Measurements from ENCODE around the gene MYRIP. TPM values are rescaled to one million over a fixed set of nuclear protein-coding genes. Genes with fewer than 3 reads are reported as not detected.
"Not testable (repeated sequence)": the region's sequence is repeated elsewhere in the genome, so short reads cannot be mapped to it uniquely, and the experiment has no call there.

MYRIP gene
- total and polyA plus RNA-seq, 5 donors, result 2.4 to 12.1 (median 6.9) TPM

DNA sequence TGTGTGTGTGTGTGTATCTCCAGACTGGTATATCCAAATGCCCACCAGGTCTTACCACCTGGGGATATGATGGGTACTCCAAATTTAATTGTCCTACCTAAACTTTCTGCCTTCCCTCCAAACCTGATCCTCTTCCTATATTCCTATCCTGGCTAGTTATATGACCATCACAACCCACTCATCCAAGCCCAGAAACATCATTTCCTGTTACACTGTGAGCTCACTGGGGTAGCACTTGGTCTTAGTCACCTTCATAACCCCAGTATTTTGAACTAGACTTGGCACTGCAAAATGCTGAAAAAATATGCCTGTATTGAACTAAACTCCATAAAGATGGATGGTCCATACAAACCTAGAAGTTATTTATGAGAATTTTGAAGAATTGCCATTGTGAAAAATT, 321.3 kb downstream of the MYRIP start:
- Histone ChIP-seq H3K4me3 (ENCODE audit: low read length) (no peak overlapping the region), H3K27me3 (ENCODE audit: control insufficient read depth, insufficient read depth) (no peaks in the 10 kb centered on the region), H3K4me1 (ENCODE audit: control insufficient read depth, insufficient read depth, low read length) (no peaks in the 10 kb centered on the region), H3K27ac (ENCODE audit: low read length) (no peak overlapping the region), H3K9me3 (ENCODE audit: control insufficient read depth, low read length) (no peaks in the 10 kb centered on the region)
- intact Hi-C loops (cut with DNase I), result no loop called here
- no peak for DNase-seq
- ATAC-seq, result no peak

DNA sequence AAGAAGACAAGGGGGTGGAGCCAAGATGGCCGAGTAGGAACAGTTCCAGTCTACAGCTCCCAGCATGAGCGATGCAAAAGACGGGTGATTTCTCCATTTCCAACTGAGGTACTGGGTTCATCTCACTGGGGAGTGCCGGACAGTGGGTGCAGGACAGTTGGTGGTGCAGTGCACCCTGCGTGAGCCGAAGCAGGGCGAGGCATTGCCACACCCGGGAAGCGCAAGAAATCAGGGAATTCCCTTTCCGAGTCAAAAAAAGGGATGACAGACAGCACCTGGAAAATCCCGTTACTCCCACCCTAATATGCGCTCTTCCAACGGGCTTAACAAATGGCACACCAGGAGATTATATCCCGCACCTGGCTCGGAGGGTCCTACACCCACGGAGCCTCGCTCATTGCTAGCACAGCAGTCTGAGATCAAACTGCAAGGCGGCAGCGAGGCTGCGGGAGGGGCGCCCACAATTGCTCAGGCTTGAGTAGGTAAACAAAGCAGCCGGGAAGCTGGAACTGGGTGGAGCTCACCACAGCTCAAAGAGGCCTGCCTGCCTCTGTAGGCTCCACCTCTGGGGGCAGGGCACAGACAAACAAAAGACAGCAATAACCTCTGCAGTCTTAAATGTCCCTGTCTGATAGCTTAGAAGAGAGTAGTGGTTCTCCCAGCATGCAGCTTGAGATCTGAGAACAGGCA, 324.6 kb downstream of the MYRIP start:
- DNase-seq; H3K27ac ChIP-seq (ENCODE audit: low read length); H3K9me3 ChIP-seq (ENCODE audit: control insufficient read depth, low read length); H3K4me3 ChIP-seq (ENCODE audit: low read length); ATAC-seq; H3K27me3 ChIP-seq (ENCODE audit: control insufficient read depth, insufficient read depth); intact Hi-C loops (cut with DNase I); H3K4me1 ChIP-seq (ENCODE audit: control insufficient read depth, insufficient read depth, low read length): not testable (repeated sequence)
- 95% methylated on average over 22 of the region's 22 CpGs for WGBS

DNA sequence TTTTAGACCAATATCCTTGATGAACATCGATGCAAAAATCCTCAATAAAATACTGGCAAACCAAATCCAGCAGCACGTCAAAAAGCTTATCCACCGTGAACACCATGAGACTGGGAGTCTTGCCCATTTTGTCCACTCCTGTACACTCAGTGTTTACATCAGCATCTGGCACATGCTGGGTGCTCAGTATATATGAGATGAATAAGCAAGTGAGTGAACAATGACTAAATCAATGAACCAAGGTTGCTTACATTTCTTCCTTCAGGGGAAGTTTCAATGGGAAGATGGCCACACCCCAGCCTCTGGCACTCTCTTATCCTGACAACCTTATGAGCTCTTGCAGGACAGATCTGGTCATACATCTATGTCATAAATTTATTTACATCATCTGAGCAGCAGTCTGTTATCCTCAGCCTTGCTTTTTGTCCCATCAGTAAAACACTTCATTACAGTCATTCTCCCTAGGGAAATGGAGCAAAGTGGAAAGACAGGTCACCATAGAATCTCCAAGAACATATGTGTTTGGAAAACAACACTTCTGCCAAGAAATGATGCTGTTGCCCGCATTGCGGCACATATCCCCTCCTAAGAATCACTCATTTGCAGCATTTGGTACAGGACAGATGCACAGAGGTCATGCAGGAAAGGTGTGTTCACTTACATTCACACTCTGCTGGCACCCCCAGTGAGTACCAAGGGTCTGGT, 328.3 kb downstream of the MYRIP start:
- DNase-seq, result no peak
- intact Hi-C loops (cut with DNase I), result no loop called here
- 80% methylated on average over 5 of the region's 5 CpGs for WGBS
- no peak overlapping the region for H3K4me3 ChIP-seq (ENCODE audit: low read length)
- H3K27ac ChIP-seq (ENCODE audit: low read length), result no peak overlapping the region
- H3K4me1 ChIP-seq (ENCODE audit: control insufficient read depth, insufficient read depth, low read length), result no peaks in the 10 kb centered on the region
- no peaks in the 10 kb centered on the region for H3K27me3 ChIP-seq (ENCODE audit: control insufficient read depth, insufficient read depth)
- no peaks in the 10 kb centered on the region for H3K9me3 ChIP-seq (ENCODE audit: control insufficient read depth, low read length)
- ATAC-seq, result no peak

DNA sequence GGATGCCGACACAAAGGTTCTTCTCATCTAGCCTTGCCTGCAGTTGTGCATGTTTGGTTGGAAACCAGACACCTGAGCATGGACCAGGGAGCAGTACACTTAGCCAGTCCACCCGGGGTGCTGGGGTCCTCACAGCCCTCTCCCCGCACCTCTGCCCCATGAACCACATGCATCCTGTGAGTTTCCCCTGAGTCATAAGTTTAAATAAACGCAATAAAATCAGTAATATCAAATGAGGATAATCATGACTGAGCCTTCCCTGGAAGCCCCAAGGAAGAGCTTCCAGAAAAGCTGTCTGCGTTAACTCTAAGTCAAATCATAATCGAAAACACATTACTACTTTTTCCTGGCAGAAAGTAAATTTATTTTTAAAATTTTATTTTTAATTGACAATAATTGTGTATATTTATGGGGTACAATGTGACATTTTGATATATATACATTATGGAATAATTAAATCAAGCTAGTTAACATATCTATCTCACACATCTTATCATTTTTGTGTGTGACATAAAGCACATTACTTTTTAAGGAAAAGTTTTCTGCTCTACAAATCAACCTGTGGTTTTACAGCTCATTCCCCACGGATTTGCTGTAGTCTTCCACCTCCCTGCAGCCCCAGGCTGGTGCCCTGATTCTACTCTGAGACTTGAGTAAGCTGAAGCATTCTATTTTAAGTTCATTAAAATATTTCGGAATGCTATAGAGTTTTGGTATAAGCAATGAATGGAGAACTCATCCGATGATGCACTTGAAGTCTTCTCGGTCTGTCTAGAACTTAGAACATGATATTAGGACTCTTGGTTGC, 334.1 kb downstream of the MYRIP start:
- 87% methylated on average over 10 of the region's 10 CpGs for WGBS
- H3K4me1 ChIP-seq (ENCODE audit: control insufficient read depth, insufficient read depth, low read length), result no peaks in the 10 kb centered on the region
- H3K27ac ChIP-seq (ENCODE audit: low read length), result no peak overlapping the region
- no peak overlapping the region for H3K4me3 ChIP-seq (ENCODE audit: low read length)
- intact Hi-C loops (cut with DNase I), result no loop called here
- H3K9me3 ChIP-seq (ENCODE audit: control insufficient read depth, low read length), result no peaks in the 10 kb centered on the region
- DNase-seq (no peak), ATAC-seq (no peak)
- no peaks in the 10 kb centered on the region for H3K27me3 ChIP-seq (ENCODE audit: control insufficient read depth, insufficient read depth)

DNA sequence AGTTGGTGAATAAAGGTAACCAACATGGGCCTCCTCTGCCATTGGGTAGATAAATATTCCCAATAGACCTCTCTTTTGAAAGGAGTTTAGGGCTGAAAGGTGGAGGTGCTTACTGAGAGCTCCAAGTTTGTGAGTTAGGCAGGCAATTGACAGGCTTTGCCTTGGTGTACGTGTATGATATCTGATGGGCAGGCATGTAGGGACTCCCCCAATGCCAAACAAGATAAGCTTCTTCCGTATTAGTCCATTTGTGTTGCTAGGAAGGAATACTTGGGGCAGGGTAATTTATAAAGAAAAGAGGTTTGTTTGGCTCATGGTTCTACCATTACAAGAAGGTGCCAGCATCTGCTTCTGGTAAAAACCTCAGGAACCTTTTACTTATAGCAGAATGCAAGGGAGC, 339.4 kb downstream of the MYRIP start:
- Histone ChIP-seq H3K27ac (ENCODE audit: low read length) (no peak overlapping the region), H3K4me3 (ENCODE audit: low read length) (no peak overlapping the region), H3K4me1 (ENCODE audit: control insufficient read depth, insufficient read depth, low read length) (no peaks in the 10 kb centered on the region), H3K27me3 (ENCODE audit: control insufficient read depth, insufficient read depth) (no peaks in the 10 kb centered on the region), H3K9me3 (ENCODE audit: control insufficient read depth, low read length) (no peaks in the 10 kb centered on the region)
- DNase-seq (no peak), ATAC-seq (peak in 1 of 2 donors; percentile 26)
- WGBS, result 41% methylated on average over 2 of the region's 2 CpGs
- intact Hi-C loops (cut with DNase I), result no loop called here

DNA sequence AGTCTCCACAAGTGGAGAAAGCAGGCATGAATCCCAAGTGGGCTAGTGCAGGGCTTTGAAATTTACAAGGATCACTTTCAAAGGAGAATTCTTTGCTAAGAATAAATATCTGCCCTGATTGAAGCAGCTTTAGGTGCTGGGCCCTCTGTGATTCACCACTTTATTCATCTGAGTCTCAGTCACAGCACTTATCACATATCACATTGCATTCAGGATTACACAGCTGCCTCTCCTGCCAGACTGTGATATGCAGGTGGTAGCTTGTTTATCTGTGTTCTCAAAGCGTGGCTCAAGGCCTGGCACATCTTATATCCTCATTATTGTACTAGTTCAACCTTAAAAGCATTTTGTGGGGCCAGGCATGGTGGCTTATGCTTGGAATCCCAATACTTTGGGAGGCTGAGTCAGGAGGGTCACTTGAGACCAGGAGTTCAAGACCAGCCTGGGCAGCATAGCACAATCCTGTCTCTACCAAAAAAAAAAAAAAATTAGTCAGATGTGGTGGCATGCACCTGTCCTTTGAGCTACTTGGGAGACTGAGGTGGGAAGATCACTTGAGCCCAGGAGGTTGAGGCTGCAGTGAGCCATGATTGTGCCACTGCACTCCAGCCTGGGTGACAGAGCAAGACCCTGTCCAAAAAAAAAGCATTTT, 343.2 kb downstream of the MYRIP start:
- DNase-seq, result no peak

DNA sequence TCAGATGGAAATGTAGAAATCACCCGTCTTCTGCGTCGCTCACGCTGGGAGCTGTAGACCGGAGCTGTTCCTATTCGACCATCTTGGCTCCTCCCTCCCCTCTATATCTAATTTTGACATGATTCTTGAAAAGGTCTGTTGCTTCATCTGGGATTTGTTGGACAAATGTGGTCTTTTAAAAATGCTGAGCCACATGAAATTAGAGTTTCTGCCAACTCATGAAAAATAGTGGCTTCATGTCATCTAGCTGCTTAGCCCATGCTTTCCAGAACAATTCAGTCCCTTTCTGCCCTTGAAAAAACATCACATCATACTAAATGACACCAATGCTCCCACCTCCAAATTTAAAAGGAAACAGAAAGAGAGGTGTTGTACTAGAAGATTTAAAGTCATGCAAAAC, 351.5 kb downstream of the MYRIP start:
- Histone ChIP-seq H3K27ac (ENCODE audit: low read length) (no peak overlapping the region), H3K4me1 (ENCODE audit: control insufficient read depth, insufficient read depth, low read length) (no peaks in the 10 kb centered on the region), H3K27me3 (ENCODE audit: control insufficient read depth, insufficient read depth) (no peaks in the 10 kb centered on the region), H3K4me3 (ENCODE audit: low read length) (no peak overlapping the region), H3K9me3 (ENCODE audit: control insufficient read depth, low read length) (no peaks in the 10 kb centered on the region)
- WGBS, result 98% methylated on average over 6 of the region's 6 CpGs
- intact Hi-C loops (cut with DNase I), result no loop called here
- ATAC-seq (no peak), DNase-seq (no peak)

More for the DNA sequence above, 343.2 kb downstream of the MYRIP start:
- H3K27me3 ChIP-seq (ENCODE audit: control insufficient read depth, insufficient read depth), result no peaks in the 10 kb centered on the region
- H3K4me3 ChIP-seq (ENCODE audit: low read length), result no peak overlapping the region
- WGBS, result 48% methylated on average over 1 of the region's 1 CpG
- no peaks in the 10 kb centered on the region for H3K4me1 ChIP-seq (ENCODE audit: control insufficient read depth, insufficient read depth, low read length)
- no peaks in the 10 kb centered on the region for H3K9me3 ChIP-seq (ENCODE audit: control insufficient read depth, low read length)
- peak in 1 of 2 donors; percentile 41 for ATAC-seq
- no peak overlapping the region for H3K27ac ChIP-seq (ENCODE audit: low read length)
- intact Hi-C loops (cut with DNase I), result no loop called here

DNA sequence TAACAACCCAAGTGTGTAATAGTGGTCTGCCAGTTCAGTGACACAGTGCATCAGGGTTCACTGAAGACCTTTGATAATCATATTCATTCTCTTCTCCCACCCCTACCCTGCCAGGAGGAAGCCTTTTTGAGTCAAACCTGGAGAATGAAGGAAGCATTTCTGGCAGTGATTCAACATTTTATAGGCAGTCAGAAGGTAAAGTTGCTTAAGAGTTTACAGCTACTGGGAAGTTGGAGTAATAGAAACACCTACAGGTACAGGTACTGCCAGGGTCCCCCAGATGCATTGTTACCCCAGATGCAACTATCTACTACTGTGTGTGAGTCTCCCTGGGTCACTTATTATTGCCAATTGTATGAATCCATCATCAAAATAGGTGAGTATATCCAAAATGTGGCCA, 353.2 kb downstream of the MYRIP start:
- ATAC-seq (no peak), DNase-seq (no peak)
- H3K9me3 ChIP-seq (ENCODE audit: control insufficient read depth, low read length), result no peaks in the 10 kb centered on the region
- no peaks in the 10 kb centered on the region for H3K4me1 ChIP-seq (ENCODE audit: control insufficient read depth, insufficient read depth, low read length)
- H3K4me3 ChIP-seq (ENCODE audit: low read length), result no peak overlapping the region
- intact Hi-C loops (cut with DNase I), result no loop called here
- no peaks in the 10 kb centered on the region for H3K27me3 ChIP-seq (ENCODE audit: control insufficient read depth, insufficient read depth)
- no peak overlapping the region for H3K27ac ChIP-seq (ENCODE audit: low read length)

DNA sequence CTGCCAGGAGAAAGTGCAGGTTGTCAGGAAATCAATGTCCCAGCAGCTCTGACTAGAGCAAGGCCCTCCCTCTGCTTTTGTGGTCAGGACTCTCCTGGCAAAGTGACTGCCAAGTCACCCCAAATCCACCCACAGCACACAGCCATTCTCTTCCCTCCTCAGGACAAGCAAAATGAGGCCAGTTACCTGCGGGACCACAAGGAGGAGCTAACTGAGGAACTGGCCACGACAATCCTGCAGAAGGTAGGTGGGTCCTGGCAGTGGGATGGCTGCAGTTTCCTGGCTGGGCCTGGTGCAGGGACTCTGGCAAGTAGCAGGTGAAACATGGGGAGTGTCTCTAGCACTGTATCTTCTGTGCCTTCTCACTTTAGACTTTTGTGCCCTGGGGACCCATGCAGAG, 357.6 kb downstream of the MYRIP start:
- ATAC-seq (no peak), DNase-seq (no peak)
- H3K4me3 ChIP-seq (ENCODE audit: low read length), result no peak overlapping the region
- no peaks in the 10 kb centered on the region for H3K4me1 ChIP-seq (ENCODE audit: control insufficient read depth, insufficient read depth, low read length)
- 66% methylated on average over 2 of the region's 2 CpGs for WGBS
- no peaks in the 10 kb centered on the region for H3K27me3 ChIP-seq (ENCODE audit: control insufficient read depth, insufficient read depth)
- intact Hi-C loops (cut with DNase I), result no loop called here
- H3K27ac ChIP-seq (ENCODE audit: low read length), result no peak overlapping the region
- H3K9me3 ChIP-seq (ENCODE audit: control insufficient read depth, low read length), result no peaks in the 10 kb centered on the region

DNA sequence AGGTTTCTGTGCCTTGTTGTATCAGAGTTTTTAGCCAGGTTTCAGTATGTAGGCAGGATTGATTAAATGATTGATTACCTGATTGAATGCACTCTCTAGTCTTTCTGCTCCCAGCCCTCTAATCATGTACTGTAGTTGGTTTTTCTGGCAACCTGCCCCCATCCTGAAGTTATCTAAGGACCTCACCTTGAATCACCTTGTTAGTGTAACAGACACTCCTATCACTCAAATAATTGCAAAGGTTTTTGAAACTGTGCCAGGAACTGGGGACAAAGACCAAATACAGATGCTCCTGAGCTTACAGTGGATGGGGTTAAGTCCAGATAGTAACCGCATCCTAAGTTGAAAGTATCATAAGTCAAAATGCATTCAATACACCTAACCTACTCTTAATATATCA, 358.5 kb downstream of the MYRIP start:
- no peaks in the 10 kb centered on the region for H3K9me3 ChIP-seq (ENCODE audit: control insufficient read depth, low read length)
- intact Hi-C loops (cut with DNase I), result no loop called here
- no peak for ATAC-seq
- DNase-seq, result no peak
- no peaks in the 10 kb centered on the region for H3K27me3 ChIP-seq (ENCODE audit: control insufficient read depth, insufficient read depth)
- H3K27ac ChIP-seq (ENCODE audit: low read length), result no peak overlapping the region
- no peak overlapping the region for H3K4me3 ChIP-seq (ENCODE audit: low read length)
- 99% methylated on average over 1 of the region's 1 CpG for WGBS
- H3K4me1 ChIP-seq (ENCODE audit: control insufficient read depth, insufficient read depth, low read length), result no peaks in the 10 kb centered on the region

DNA sequence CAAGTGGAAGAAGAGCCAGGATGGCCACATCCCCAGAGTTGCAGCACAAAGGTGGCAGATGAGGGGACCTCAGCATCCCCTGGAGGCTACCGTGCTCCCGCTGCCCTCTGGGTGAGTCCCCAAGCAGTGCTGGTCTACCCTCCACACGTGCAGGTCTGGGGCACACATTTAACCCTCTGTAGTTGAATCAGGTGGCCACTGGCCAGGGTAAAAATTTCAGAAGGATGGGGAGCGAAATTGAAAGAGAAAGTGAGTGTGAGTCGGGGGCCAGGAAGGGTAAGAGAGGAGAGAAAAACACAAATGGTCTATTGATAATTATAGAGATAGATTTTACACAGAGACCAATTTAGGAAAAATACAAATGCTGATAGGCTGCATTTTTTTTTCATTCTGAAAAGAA, 360.6 kb downstream of the MYRIP start:
- Histone ChIP-seq H3K4me3 (ENCODE audit: low read length) (no peak overlapping the region), H3K9me3 (ENCODE audit: control insufficient read depth, low read length) (no peaks in the 10 kb centered on the region), H3K4me1 (ENCODE audit: control insufficient read depth, insufficient read depth, low read length) (no peaks in the 10 kb centered on the region), H3K27me3 (ENCODE audit: control insufficient read depth, insufficient read depth) (no peaks in the 10 kb centered on the region), H3K27ac (ENCODE audit: low read length) (no peak overlapping the region)
- DNase-seq (no peak), ATAC-seq (no peak)
- WGBS, result 82% methylated on average over 5 of the region's 5 CpGs
- intact Hi-C loops (cut with DNase I), result loop anchor here in 3 of 4 donors (10.0 kb wide), 3 partner anchors 355 to 625 kb away; no protein-coding TSS in a partner anchor

Data from right cardiac atrium (tissue), 5 donors.